Loucy (cell line): ENCODE data around the gene IL1A.

Experiments used
- H2AFZ ChIP-seq: fragments of 200-600 bp; sonication (generic); 2 replicates; pipeline ENCODE4 v1.6.0; 2016; ENCODE audit warnings: antibody characterized with exemption, mild to moderate bottlenecking, low read length, moderate library complexity
- H3F3A ChIP-seq: fragments of 200-600 bp; 2 replicates; pipeline ENCODE4 v1.6.0; 2016; ENCODE audit warnings: antibody characterized with exemption, low read depth, mild to moderate bottlenecking
- H3K27me3 ChIP-seq: fragments of 200-600 bp; sonication (generic); 2 replicates; pipeline ENCODE4 v1.6.1; 2014; ENCODE audit warnings: low read length, mild to moderate bottlenecking; ENCODE audit not compliant: insufficient read depth, poor library complexity, severe bottlenecking
- H3K36me3 ChIP-seq: fragments of 200-600 bp; sonication (generic); 2 replicates; pipeline ENCODE4 v1.6.1; 2016; ENCODE audit warnings: low read length; ENCODE audit not compliant: insufficient read depth
- H3K4me1 ChIP-seq: fragments of 200-600 bp; sonication (generic); 2 replicates; pipeline ENCODE4 v1.5.1; 2014; ENCODE audit warnings: low read length, mild to moderate bottlenecking; ENCODE audit not compliant: insufficient read depth, poor library complexity, severe bottlenecking
- H3K4me2 ChIP-seq: fragments of 200-600 bp; sonication (generic); 2 replicates; pipeline ENCODE4 v1.6.0; 2014; ENCODE audit warnings: antibody characterized with exemption, low read length, low read depth, mild to moderate bottlenecking; ENCODE audit not compliant: poor library complexity, severe bottlenecking
- H3K4me3 ChIP-seq: fragments of 200-600 bp; sonication (generic); 2 replicates; pipeline ENCODE4 v1.5.1; 2014; ENCODE audit warnings: low read length, mild to moderate bottlenecking, mixed read lengths; ENCODE audit not compliant: poor library complexity, severe bottlenecking
- H3K79me2 ChIP-seq: fragments of 200-600 bp; sonication (generic); 2 replicates; pipeline ENCODE4 v1.6.1; 2014; ENCODE audit warnings: low read length; ENCODE audit not compliant: insufficient read depth
- H3K9ac ChIP-seq: fragments of 200-600 bp; sonication (generic); 2 replicates; pipeline ENCODE4 v1.6.0; 2014; ENCODE audit warnings: mild to moderate bottlenecking, low read depth, low read length, moderate library complexity; ENCODE audit not compliant: poor library complexity, severe bottlenecking
- H3K9me2 ChIP-seq: fragments of 200-600 bp; sonication (generic); replicated peaks from 2 replicates; pipeline ENCODE4 v1.6.1; 2016; ENCODE audit warnings: low read depth, low read length, mixed read lengths
- H3K9me3 ChIP-seq: fragments of 200-600 bp; sonication (generic); 2 replicates; pipeline ENCODE4 v1.6.1; 2014; ENCODE audit warnings: mild to moderate bottlenecking, antibody characterized with exemption, low read length, low read depth; ENCODE audit not compliant: insufficient read depth
- H4K20me1 ChIP-seq: fragments of 200-600 bp; sonication (generic); 2 replicates; pipeline ENCODE4 v1.6.0; 2014; ENCODE audit warnings: antibody characterized with exemption, low read length, mild to moderate bottlenecking; ENCODE audit not compliant: insufficient read depth, poor library complexity, severe bottlenecking
- EZH2phosphoT487 ChIP-seq: fragments of 200-600 bp; IDR thresholded peaks from 2 replicates; pipeline ENCODE4 v1.6.1; 2018; ENCODE audit warnings: antibody characterized with exemption, mild to moderate bottlenecking, moderate library complexity, borderline replicate concordance
- TF ChIP-seq, protein P1 (sequence below): fragments of 200-600 bp; sonication (generic); conservative IDR thresholded peaks from 2 replicates; pipeline ENCODE4 v1.5.1; 2014; ENCODE audit warnings: mild to moderate bottlenecking, antibody characterized with exemption, low read length

IL1A gene

GRCh38 chr2:112821142-112821541 lies 36.8 kb upstream of the IL1A start:
- Histone ChIP-seq H3K9ac (no peak overlapping the region), H3K4me3 (no peak overlapping the region), H4K20me1 (no peaks in the 10 kb centered on the region), H3K27me3 (no peaks in the 10 kb centered on the region), H3K4me2 (peak overlapping the region; percentile 21), H3F3A (no peaks in the 10 kb centered on the region), H3K9me2 (no peaks in the 10 kb centered on the region), H3K36me3 (no peaks in the 10 kb centered on the region), H3K9me3 (no peaks in the 10 kb centered on the region), H3K4me1 (peaks cover 20% of the 10 kb centered on the region), H2AFZ (no peak overlapping the region), H3K79me2 (no peaks in the 10 kb centered on the region)
- TF ChIP-seq EZH2phosphoT487: no peak
- TF ChIP-seq, protein P1, sequence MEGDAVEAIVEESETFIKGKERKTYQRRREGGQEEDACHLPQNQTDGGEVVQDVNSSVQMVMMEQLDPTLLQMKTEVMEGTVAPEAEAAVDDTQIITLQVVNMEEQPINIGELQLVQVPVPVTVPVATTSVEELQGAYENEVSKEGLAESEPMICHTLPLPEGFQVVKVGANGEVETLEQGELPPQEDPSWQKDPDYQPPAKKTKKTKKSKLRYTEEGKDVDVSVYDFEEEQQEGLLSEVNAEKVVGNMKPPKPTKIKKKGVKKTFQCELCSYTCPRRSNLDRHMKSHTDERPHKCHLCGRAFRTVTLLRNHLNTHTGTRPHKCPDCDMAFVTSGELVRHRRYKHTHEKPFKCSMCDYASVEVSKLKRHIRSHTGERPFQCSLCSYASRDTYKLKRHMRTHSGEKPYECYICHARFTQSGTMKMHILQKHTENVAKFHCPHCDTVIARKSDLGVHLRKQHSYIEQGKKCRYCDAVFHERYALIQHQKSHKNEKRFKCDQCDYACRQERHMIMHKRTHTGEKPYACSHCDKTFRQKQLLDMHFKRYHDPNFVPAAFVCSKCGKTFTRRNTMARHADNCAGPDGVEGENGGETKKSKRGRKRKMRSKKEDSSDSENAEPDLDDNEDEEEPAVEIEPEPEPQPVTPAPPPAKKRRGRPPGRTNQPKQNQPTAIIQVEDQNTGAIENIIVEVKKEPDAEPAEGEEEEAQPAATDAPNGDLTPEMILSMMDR: no peak

GRCh38 chr2:112820343-112820742 lies 36.0 kb upstream of the IL1A start:
- Histone ChIP-seq H3K79me2 (no peaks in the 10 kb centered on the region), H3K4me1 (peaks cover 20% of the 10 kb centered on the region), H3K9ac (no peak overlapping the region), H3K27me3 (no peaks in the 10 kb centered on the region), H3K36me3 (no peaks in the 10 kb centered on the region), H3F3A (no peaks in the 10 kb centered on the region), H3K9me3 (no peaks in the 10 kb centered on the region), H3K4me2 (no peak overlapping the region), H2AFZ (no peak overlapping the region), H3K4me3 (no peak overlapping the region), H3K9me2 (no peaks in the 10 kb centered on the region), H4K20me1 (no peaks in the 10 kb centered on the region)
- TF ChIP-seq, protein P1: no peak
- no peak for TF ChIP-seq EZH2phosphoT487

DNA sequence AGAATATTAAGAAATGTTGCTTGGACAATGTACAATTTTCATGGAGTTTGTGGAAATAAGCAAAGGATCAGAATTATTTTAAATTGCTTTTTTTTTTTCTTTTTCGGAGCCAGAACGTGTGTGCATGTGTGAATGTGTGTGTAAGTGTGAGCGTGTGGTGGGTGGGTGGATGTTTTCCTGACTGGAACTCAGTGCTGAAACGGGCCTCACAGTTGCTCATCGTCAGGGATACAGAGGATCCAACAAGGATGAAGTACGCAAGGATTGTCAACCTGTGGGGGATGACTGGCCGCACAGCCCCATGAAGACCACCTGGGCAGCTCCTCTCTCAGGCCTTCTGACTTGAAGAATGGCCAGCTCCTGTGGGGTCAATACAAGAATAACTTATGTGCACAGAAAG lies 34.8 kb upstream of the IL1A start:
- H2AFZ ChIP-seq: no peak overlapping the region
- no peak overlapping the region for H3K4me3 ChIP-seq
- no peaks in the 10 kb centered on the region for H4K20me1 ChIP-seq
- H3K4me1 ChIP-seq: peaks cover 20% of the 10 kb centered on the region
- no peaks in the 10 kb centered on the region for H3K36me3 ChIP-seq
- TF ChIP-seq, protein P1: no peak
- no peak for TF ChIP-seq EZH2phosphoT487
- H3K9me2 ChIP-seq: no peaks in the 10 kb centered on the region
- no peak overlapping the region for H3K9ac ChIP-seq
- no peaks in the 10 kb centered on the region for H3K27me3 ChIP-seq
- H3K9me3 ChIP-seq: no peaks in the 10 kb centered on the region
- no peak overlapping the region for H3K4me2 ChIP-seq
- no peaks in the 10 kb centered on the region for H3K79me2 ChIP-seq
- H3F3A ChIP-seq: no peaks in the 10 kb centered on the region
